MM.1S (cell line): ENCODE results near the gene APOBEC3C.

Experiments
- CTCF ChIP-seq: fragments of 300-600 bp; sonication (generic); IDR thresholded peaks from 2 replicates; pipeline ENCODE4 v1.5.1; 2016; ENCODE audit warnings: antibody characterized with exemption, low read length, mixed read lengths
- EZH2 ChIP-seq: fragments of 300-600 bp; sonication (generic); optimal IDR thresholded peaks from 2 replicates; pipeline ENCODE3; 2017; ENCODE audit warnings: low read depth, mild to moderate bottlenecking, antibody characterized with exemption, low read length, mixed read lengths
- EZH2phosphoT487 ChIP-seq: fragments of 300-600 bp; sonication (generic); IDR thresholded peaks from 2 replicates; pipeline ENCODE4 v1.6.1; 2018; ENCODE audit warnings: antibody characterized with exemption, low read length

GRCh38 chr22:39028281-39028680 is 14.2 kb downstream of the APOBEC3C start:
- TF ChIP-seq CTCF, result no peak
- TF ChIP-seq EZH2, result no peak
- TF ChIP-seq EZH2phosphoT487, result no peak
